Renal pelvis (tissue), 12 donors: ENCODE measurements around the gene RABEPK. TPM values are rescaled to one million over a fixed set of nuclear protein-coding genes. Genes with fewer than 3 reads are reported as not detected.
"Not testable (repeated sequence)": the region's sequence is repeated elsewhere in the genome, so short reads cannot be mapped to it uniquely, and the experiment has no call there.

Experiments used
- DNase-seq: peaks from one replicate; pipeline ENCODE4 v3.0.0-alpha.2; 2013
- long read RNA-seq, 16 experiments: transcript quantifications; one replicate each; lab custom pipeline, GENCODE V29; 2026
- polyA plus RNA-seq, 3 donors: library from polyadenylated mRNA; unstranded; fragments of 120-200 nt; gene quantifications; one replicate each; pipeline ENCODE4 v1.2.1, GENCODE V29; 2013; ENCODE audit not compliant: insufficient read length in 3 of 3

Gene RABEPK
- 10 to 100 TPM; 21.6 to 22.9 (median 22.6) TPM for polyA plus RNA-seq
- long read RNA-seq, donor 1, partial matches to known transcripts = 514 of 527 reads
- long read RNA-seq, donor 1, other reads (novel, unspliced or antisense) = 5 of 527 reads
- long read RNA-seq, donor 2, transcript RABEPK-204 (9 exons, 1,466 nt) = major isoform, 12 of 18 reads
- long read RNA-seq, donor 2, transcript RABEPK-202 (8 exons, 1,504 nt) = minor isoform, 6 of 18 reads
- long read RNA-seq, donor 2, partial matches to known transcripts = 0 of 18 reads
- long read RNA-seq, donor 2, other reads (novel, unspliced or antisense) = 0 of 18 reads
- long read RNA-seq, donor 3, transcript RABEPK-202 (8 exons, 1,504 nt) = major isoform, 9 of 382 reads
- long read RNA-seq, donor 3, transcript RABEPK-204 (9 exons, 1,466 nt) = minor isoform, 5 of 382 reads
- long read RNA-seq, donor 3, partial matches to known transcripts = 366 of 382 reads
- long read RNA-seq, donor 3, other reads (novel, unspliced or antisense) = 0 of 382 reads
- long read RNA-seq, donor 4, transcript RABEPK-204 (9 exons, 1,466 nt) = minor isoform, 6 of 411 reads
- long read RNA-seq, donor 4, transcript RABEPK-202 (8 exons, 1,504 nt) = major isoform, 8 of 411 reads
- long read RNA-seq, donor 4, partial matches to known transcripts = 196 of 411 reads
- long read RNA-seq, donor 4, other reads (novel, unspliced or antisense) = 201 of 411 reads
- long read RNA-seq, donor 5, partial matches to known transcripts = 0 of 3 reads
- long read RNA-seq, donor 5, other reads (novel, unspliced or antisense) = 0 of 3 reads
- long read RNA-seq, donor 6, partial matches to known transcripts = 493 of 501 reads
- long read RNA-seq, donor 6, other reads (novel, unspliced or antisense) = 5 of 501 reads
- long read RNA-seq, donor 7, partial matches to known transcripts = 415 of 422 reads
- long read RNA-seq, donor 7, other reads (novel, unspliced or antisense) = 0 of 422 reads
- long read RNA-seq, donor 8, partial matches to known transcripts = 167 of 173 reads
- long read RNA-seq, donor 8, other reads (novel, unspliced or antisense) = 0 of 173 reads
- long read RNA-seq, donor 9, transcript RABEPK-204 (9 exons, 1,466 nt) = major isoform, 12 of 15 reads
- long read RNA-seq, donor 9, partial matches to known transcripts = 0 of 15 reads
- long read RNA-seq, donor 9, other reads (novel, unspliced or antisense) = 0 of 15 reads
- long read RNA-seq, donor 10, partial matches to known transcripts = 1,122 of 1,261 reads
- long read RNA-seq, donor 10, other reads (novel, unspliced or antisense) = 134 of 1,261 reads
- long read RNA-seq, donor 11, transcript RABEPK-204 (9 exons, 1,466 nt) = major isoform, 5 of 233 reads
- long read RNA-seq, donor 11, partial matches to known transcripts = 93 of 233 reads
- long read RNA-seq, donor 11, other reads (novel, unspliced or antisense) = 134 of 233 reads
- long read RNA-seq, donor 12, transcript RABEPK-204 (9 exons, 1,466 nt) = minor isoform, 7 of 15 reads
- long read RNA-seq, donor 12, transcript RABEPK-202 (8 exons, 1,504 nt) = major isoform, 8 of 15 reads
- long read RNA-seq, donor 12, partial matches to known transcripts = 0 of 15 reads
- long read RNA-seq, donor 12, other reads (novel, unspliced or antisense) = 0 of 15 reads
- long read RNA-seq, donor 13, partial matches to known transcripts = 473 of 477 reads
- long read RNA-seq, donor 13, other reads (novel, unspliced or antisense) = 0 of 477 reads
- long read RNA-seq, donor 14 = 0 reads
- long read RNA-seq, donor 15, transcript RABEPK-204 (9 exons, 1,466 nt) = major isoform, 6 of 829 reads
- long read RNA-seq, donor 15, transcript RABEPK-202 (8 exons, 1,504 nt) = major isoform, 6 of 829 reads
- long read RNA-seq, donor 15, partial matches to known transcripts = 811 of 829 reads
- long read RNA-seq, donor 15, other reads (novel, unspliced or antisense) = 6 of 829 reads
- long read RNA-seq, donor 16, transcript RABEPK-202 (8 exons, 1,504 nt) = major isoform, 11 of 16 reads
- long read RNA-seq, donor 16, transcript RABEPK-204 (9 exons, 1,466 nt) = minor isoform, 5 of 16 reads
- long read RNA-seq, donor 16, partial matches to known transcripts = 0 of 16 reads
- long read RNA-seq, donor 16, other reads (novel, unspliced or antisense) = 0 of 16 reads

GRCh38 chr9:125200216-125201047, at the start of gene RABEPK:
TSS of gene RABEPK (plus strand) at chr9:125200542. CDS start at chr9:125203014, 2,472 bp downstream.
- DNase-seq = peak; percentile 95

- no peak for DNase-seq
These were observed 48.6 kb upstream of the RABEPK start for GRCh38 chr9:125151730-125152129.

GRCh38 chr9:125153712-125154367, 46.5 kb upstream of the RABEPK start:
- no peak for DNase-seq

GRCh38 chr9:125156551-125156950, 43.8 kb upstream of the RABEPK start:
- DNase-seq = no peak

GRCh38 chr9:125160750-125161149, 39.6 kb upstream of the RABEPK start:
- DNase-seq = no peak

- no peak for DNase-seq
These were observed 38.9 kb upstream of the RABEPK start for GRCh38 chr9:125161284-125161918.

GRCh38 chr9:125162891-125163290, 37.5 kb upstream of the RABEPK start:
- not testable (repeated sequence) for DNase-seq

GRCh38 chr9:125166762-125167161, 33.6 kb upstream of the RABEPK start:
- DNase-seq = no peak

GRCh38 chr9:125169895-125170294, 30.4 kb upstream of the RABEPK start:
- no peak for DNase-seq

- no peak for DNase-seq
These were observed 28.1 kb upstream of the RABEPK start for GRCh38 chr9:125172031-125172755.

- DNase-seq = no peak
These were observed 23.7 kb upstream of the RABEPK start for GRCh38 chr9:125176636-125177035.

GRCh38 chr9:125177888-125178287, 22.5 kb upstream of the RABEPK start:
- DNase-seq = no peak

- DNase-seq = not testable (repeated sequence)
These were observed 20.6 kb upstream of the RABEPK start for GRCh38 chr9:125179776-125180175.

- no peak for DNase-seq
These were observed 19.5 kb upstream of the RABEPK start for GRCh38 chr9:125180876-125181275.

GRCh38 chr9:125181756-125182155, 18.6 kb upstream of the RABEPK start:
- not testable (repeated sequence) for DNase-seq

GRCh38 chr9:125183054-125183453, 17.3 kb upstream of the RABEPK start:
- DNase-seq = no peak

GRCh38 chr9:125183561-125183960, 16.8 kb upstream of the RABEPK start:
- no peak for DNase-seq
